NK-92 treated with Interleukin-12 subunit alpha and Interleukin-12 subunit beta, amount 100 ng/mL, for 24 hours (cell line): ENCODE data around the gene ZNF609.
A peak's percentile ranks its signal among the peaks of the same experiment; 100 is the strongest.

ENCODE experiments used
- DNase-seq: peaks from one replicate; lab custom pipeline; 2025; lab: John Stamatoyannopoulos, UW

ZNF609 gene

DNA sequence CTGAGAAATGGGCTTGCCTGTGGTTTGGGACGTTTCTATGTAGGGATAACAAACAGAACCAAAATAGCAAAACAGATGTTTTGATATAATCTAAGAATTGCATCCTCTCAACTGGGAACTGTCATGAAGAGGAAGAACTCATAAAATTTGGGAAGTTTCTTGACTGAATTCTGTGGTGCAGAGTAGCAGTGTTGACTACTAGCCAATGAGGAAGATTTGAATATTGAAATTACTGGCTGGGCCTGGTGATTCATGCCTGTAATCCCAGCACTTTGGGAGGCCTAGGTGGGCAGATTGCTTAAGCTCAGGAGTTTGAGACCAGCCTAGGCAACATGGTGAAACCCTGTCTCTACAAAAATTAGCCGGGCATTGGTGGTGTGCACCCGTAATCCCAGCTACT lies 42.2 kb downstream of the ZNF609 start:
- DNase-seq, result no peak

DNA sequence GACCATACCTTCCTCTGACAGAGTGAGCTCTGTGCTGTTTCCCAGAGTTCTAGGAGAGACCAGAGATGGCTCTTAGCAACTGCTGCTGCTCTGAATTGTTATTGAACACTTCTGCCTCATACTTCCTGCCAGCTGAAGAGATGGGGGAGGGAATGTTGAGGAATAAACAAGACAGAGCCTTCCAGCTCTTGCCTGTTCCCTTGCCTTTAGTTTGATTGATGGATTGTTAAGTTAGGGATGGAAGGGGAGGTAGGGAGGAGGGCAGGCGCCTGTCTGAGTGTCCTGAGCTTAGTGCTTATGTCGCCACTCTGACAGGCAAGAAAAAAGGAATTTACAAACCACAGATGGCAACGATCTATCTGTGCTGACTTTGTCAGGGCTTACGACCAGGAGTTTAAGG lies 42.8 kb downstream of the ZNF609 start:
- no peak for DNase-seq

DNA sequence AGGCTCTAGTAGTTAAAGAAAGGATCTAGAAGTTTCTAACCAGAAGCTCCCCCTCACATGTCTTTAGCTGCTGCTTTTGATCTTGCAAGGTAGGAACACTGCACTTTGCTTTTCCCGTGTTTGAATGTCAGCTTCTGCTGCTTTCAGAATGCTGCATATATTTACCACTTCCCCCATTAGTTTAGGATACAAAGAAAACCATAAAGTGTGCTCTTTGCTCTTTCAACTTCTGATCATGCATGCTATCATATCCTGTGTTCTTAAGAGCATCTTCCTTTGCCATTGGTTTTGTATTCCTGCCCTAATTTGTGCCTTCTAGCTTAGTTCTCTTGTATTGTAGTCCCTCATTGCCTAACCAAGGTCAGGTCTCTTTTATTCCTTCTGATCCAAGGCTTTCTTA lies 43.3 kb downstream of the ZNF609 start:
- DNase-seq, result no peak

DNA sequence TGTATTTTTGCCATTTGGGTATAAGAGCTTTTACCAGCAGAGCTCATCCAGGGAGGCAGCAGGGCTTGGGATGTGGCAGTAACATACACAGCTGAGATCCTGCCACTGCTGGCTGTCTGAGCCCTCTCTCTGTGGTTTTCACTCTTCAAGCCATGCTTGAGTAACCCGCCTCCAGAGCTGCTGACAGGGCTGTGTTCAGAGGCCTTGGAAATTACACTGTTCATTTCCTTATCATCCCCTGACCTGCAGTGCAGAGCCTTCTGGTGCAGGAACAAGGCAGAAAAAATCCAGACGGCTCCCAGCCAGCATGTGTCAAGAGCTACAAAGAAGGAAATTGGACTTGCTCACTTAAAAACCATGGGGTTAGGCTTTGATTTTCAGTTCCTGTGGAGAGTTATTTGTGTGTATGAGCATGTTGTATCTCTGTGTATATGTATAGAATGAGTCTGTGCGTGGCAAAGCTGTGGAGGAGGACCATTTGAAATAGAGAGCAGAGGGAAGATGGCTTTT lies 47.0 kb downstream of the ZNF609 start:
- peak; percentile 6 for DNase-seq

DNA sequence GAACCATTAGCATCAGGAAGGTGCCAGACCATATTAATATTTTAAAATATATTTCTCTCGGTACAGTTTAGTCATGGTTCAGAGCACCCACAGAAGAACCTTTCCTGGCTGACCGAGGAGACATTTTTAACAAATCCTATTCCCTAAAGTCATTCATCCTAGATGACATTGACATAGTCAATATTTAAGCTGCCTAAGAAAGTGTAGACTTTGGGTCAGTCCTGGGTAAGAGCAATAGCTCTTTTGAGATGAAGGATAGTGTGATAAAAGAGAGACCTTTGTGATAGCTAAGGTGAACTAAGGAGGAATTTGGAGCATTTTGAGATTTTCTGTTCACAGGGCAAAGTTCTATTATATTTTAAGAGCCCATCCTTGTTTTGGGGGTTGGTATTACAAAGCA lies 47.5 kb downstream of the ZNF609 start:
- no peak for DNase-seq

DNA sequence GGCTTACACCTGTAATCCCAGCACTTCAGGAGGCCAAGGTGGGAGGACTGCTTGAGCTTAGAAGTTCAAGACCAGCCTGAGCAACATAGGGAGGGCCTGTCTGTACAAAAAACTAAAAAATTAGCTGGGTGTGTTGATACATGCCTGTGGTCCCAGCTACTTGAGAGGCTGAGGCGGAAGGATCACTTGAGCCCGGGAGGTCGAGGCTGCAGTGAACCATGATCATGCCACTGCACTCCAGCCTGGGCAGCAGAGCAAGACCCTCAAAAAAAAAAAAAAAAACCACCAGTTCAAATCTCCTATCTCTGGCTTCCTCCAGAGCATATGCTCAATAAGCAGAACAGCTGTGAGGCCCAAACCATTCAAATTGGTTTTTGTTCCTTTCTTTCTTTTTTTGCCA lies 53.4 kb downstream of the ZNF609 start:
- DNase-seq, result no peak

DNA sequence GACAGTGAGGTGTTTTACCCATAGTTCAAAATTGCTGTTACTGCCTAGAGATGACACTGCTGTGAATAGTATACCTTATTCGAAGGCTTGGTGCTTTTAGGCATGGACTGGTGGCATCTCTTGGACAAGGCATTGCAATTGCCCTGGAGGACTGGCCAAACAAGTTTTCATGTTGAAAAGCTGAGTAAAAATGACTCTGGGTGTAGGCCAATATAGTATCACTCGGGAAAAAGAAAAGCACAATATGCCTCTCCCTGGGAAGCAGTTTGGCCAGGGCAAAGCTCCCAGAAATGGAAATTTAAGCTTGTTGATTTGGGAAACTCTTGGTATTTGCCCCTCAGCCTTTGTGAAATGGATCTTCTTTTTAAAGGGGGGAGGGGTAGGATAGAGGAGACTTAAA lies 54.8 kb downstream of the ZNF609 start:
- DNase-seq, result no peak

DNA sequence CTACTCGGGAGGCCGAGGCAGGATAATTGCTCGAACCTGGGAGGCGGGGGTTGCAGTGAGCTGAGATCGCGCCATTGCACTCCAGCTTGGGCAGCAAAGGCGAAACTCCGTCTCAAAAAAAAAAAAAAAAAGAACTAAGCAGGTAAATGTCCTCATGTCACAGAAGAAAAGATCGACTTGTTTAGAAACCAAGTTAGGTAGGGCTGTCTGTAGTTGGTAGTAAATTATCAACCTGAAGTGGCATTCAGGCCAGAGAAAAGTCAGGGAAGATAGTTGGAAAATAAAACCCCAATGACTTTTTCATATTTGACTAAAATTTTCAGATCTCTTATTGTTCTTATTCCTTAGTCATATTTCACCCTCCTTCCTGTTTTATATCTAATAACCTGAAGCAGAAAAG lies 55.4 kb downstream of the ZNF609 start:
- DNase-seq, result no peak

DNA sequence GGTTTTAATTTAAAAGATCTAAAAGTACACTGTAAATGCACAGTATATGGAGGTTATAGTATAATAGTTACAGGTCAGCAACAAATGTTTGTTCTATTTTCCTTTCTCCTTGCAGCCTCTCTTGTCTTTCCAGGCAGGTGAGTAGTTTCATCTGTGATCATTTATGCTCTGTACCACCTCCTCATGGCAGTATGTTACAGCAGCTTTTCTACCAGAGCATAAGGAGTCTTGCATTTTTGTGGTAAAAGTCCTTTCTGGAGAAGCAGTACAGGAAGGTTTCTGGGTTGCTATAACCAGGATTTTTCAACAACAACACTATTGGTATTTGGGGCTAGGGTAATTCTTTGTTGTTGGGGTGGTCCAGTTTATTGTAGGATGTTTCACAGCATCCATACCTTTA lies 59.5 kb downstream of the ZNF609 start:
- no peak for DNase-seq

DNA sequence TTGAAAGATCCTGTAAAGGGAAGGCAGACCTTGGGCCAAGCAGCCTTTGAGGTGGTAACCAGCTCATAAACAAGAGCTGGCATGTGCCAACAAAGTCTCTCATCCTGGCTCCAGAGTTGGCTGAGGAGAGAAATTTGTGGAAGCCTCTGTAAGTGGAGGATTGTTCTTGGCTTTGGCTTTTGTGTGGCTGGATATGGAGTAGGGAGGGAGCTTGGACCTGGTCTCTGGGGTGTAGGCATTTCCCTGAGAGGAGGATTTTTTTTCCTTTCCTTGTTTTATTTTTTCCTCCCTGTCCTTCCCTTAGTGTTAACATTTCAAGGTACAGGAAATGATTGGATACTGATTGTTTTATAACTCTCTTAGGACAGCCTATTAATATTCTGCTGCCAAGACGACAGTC lies 60.8 kb downstream of the ZNF609 start:
- no peak for DNase-seq

DNA sequence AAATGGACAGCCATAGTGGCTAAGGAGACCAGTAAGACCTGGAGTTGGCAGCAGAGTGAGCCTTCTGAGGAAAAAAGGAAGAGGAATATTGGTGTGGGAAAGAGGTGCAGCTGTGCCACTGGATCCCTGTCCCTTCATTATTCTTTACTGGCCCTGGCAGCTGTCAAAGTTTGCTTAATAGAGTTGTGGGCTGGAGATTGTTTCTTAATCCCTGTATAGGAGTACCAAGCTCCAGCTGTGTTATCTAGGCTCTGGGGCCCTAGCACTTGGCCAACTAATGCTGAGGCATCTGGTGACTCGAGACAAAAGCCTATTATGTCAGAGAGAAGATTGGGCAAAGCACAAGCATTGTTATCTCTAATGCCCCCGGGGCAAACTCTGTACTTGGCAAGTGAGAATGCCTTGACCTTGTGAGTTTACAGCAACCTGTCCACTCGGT lies 61.4 kb downstream of the ZNF609 start:
- DNase-seq, result no peak

DNA sequence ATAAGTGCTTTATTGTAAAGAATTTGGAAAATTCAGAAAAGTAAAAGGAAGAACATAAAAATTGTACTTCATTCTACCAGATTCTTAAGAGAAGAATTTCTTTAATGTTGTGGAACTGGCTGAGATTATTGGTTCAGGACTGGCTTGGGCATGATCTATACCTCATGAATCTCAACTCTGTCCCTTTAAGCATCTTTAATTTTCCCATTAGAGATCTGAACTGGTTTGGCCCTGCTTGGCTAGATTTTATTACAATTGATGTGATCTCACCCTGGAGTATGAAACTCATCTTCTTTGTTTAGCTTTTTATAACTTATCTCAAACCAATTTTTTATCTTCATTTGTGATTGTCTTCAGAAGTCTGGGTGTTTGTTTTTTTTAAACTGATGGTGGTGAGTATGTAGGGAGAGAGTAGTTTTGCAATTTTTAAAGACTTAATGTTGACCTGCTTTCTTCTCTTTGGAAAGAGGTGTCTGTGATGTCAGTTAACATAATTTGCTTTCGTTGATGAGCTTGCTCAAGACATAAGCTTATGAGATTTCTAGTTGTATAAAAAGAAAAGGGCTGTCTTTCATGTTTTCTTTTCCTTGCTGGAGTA lies 61.9 kb downstream of the ZNF609 start:
- no peak for DNase-seq

DNA sequence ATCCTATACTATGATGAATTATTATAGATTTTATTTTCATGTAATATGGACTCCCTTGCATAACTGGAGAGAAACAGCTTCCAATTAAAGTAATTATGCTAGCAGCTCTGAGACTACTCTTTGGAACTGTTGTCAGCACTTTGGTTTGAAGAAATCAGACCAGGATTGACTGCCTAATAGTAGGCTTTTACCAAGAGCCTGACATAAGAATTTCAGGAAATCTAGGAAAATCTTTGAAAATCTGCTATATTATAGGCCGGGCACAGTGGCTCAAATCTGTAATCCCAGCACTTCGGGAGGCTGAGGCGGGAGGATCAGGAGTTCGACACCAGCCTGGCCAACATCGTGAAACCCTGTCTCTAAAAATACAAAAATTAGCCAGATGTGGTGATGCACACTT lies 62.9 kb downstream of the ZNF609 start:
- DNase-seq, result no peak

DNA sequence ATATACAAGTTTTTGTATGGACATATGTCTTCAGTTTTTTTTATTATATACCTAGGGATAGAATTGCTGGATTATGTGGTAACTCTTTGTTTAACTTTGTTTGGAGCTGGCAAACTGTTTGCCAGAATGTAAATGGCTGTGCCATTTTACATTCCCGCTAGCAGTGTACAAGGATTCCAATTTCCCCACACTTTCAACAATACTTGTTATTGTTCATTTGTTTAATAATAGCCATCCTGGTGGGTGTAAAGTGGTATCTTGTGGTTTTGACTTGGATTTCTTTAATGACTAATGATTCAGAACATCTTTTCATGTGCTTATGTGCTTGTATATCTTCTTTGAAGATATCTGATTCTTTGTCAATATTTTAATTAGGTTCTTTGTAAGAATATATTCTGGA lies 64.4 kb downstream of the ZNF609 start:
- DNase-seq, result no peak

DNA sequence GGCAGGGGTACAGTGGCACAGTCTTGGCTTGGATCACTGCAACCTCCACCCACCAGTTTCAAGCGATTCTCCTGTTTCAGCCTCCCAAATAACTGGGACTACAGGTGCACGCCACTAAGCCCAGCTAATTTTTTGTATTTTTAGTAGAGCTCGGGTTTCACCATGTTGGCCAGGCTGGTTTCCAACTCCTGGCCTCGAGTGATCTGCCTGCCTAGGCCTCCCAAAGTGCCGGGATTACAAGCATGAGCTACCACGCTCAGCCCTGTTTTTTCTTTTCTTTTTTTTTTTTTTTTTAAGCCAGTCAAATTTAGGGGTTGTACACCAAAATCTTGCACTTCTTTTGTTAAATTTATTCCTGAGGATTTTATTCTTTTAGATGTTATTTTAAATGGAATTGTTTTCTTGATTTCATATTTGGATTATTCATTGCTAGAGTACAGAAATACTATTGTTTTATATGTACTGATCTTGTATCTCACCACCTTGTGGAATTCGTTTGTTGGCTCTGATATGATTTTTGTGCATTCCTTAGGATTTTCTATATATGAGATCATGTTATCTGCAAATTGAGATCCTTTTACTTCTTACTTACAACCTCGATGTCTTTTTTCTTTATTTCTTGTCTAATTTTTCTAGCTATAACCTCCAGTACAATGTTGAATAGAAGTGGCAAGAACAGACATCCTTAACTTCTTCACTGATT lies 65.6 kb downstream of the ZNF609 start:
- DNase-seq, result no peak

DNA sequence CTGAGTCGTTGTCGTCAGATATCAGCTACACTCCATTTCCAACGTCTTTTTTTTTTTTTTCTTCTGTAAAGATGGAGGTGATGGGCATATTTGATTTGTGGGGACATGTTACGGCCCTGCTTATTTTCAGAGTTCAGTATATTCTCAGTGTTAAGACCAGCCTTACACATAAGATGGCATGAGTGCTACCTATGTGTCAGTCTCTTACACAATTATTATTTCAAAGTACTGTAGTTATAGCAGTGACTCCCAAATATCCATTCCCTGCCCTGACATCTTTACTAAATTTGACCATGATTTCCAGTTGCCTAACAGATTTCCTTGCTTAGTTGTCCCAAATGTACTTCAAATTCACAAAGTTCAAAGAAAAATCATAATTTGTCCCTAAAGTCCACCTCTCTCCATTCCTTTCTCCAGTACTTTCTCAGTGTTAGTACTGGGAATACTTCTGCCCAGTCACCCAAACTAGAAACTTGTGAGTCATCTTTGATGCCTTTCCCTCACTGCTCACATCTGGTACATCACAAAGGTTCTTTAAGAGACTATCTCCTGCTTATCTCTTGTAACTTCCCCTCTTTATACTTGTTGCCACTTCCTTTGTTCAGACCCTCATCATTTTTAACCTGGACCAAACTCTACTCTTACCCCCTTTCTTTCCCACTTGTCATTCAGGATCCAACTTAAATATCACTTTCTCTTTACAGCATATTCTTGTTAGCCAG lies 67.0 kb downstream of the ZNF609 start:
- DNase-seq, result no peak

DNA sequence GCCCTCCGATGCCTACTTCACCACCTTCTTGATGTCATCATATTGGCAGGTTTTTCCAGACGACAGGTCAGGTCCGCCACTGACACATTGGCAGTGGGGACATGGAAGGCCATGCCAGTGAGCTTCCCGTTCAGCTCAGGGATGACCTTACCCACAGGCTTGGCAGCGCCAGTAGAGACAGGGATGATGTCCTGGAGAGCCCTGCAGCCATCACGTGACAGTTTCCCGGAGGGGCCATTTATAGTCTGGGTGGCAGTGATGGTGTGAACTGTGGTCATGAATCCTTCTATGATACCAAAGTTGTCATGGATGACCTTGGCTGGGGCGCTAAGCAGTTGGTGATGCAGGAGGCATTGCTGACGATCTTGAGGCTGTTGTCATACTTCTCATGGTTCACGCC lies 68.5 kb downstream of the ZNF609 start:
- DNase-seq, result no peak

DNA sequence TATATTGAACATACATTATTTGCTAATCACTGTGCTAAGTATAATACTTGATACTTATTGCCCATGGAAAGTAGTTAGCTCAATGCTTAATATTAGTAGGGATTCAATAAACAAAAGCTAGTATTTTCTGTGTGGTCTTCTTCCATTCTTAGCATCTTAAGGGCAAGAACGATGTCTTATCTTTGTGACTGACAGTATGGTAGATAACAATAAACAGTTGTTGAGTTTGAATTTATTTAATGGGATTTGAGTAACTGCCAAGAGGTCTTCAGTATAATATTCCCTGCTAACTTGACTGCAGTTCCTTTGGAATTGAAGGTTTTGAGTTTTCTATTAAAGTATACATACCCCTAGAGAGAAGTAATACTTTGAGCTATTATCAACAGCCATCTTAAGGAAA lies 70.1 kb downstream of the ZNF609 start:
- no peak for DNase-seq

DNA sequence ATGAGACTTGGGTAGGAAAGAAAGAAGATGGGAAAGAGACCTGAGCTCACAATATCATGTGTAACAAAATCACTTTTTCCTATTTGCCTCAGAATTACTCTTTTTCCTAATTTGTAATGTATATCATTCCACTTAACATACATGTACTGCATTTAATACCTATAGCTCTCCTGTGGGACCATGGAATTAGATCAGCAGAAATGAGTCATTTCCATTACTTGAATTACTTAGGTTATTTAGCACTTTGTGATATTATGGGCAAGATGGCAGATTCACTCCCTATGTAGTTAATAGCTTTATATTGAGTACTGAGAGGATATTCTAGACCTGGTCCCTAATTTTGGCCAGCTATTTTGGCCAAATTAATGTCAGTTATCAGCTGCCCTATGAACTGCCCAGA lies 70.5 kb downstream of the ZNF609 start:
- DNase-seq, result no peak

DNA sequence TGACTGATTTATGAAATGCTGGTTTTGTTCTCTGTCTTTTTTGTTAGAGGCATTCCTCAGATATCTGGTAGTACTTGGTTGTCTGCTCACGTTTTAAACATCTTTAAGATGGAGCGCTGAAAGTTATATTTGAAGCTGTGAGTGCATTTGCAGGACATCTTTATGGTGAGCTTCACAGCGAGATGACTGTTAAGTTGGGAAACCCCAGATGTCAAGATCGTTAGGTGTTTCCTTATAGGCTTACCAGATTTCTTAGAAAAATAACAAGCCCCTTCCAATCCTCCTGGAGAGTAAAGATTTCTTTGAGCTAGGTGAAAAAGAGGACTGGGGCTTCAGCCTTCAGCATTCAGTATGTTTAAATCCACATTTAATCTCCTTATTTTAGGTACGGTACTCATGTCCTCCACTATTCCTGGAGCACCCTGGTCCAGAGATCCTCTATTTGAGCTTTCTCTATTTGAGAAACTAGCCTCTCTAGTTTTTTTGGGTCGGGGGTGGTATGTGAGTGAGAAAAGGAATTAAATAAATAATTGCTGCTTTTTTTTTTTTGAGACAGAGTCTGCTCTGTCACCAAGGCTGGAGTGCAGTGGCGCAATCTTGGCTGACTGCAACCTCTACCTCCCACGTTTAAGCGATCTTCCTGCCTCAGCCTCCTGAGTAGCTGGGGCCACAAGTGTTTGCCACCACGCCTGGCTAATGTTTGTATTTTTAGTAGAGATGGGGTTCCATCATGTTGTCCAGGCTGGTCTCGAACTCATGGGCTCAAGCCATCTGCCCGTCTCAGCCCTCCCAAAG lies 72.3 kb downstream of the ZNF609 start:
- DNase-seq, result peak; percentile 4

DNA sequence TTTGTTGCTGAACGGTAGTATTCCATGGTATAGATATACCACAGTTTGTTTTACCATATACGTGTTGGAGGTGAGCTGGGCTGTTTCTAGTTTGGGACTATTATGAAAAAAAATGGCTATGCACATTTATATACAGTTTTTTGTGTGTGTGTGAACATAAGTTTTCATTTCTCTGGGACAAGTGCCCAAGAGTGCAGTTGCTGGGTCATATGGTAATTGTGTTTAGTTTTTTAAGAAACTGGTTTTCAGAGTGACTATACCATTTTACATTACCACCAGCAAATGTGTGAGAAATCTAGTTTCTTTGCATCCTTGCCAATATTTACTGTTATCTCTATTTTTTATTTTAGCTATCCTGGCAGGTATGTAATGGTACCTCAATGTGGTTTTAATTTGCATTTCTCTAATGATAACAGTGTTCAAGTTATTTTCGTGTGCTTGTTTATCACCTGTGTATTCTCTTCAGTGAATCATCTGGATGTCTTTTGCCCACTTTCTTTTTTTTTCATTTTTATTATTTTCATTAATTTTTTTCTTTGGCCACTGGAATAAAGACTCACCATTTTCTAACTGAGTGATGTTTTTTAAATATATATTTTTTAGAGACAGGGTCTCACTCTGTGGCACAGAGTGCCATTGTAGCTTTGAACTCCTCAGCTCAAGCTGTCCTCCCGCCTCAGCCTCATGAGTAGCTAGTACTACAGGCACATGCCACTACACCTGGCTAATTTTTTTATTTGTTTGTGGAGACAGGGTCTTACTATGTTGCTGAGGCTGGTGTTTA lies 75.3 kb downstream of the ZNF609 start:
- DNase-seq, result no peak
